Thymus (tissue), 11 donors: ENCODE data around the gene ZCCHC24. TPM values are rescaled to one million over a fixed set of nuclear protein-coding genes. Genes with fewer than 3 reads are reported as not detected.
A peak's percentile ranks its signal among the peaks of the same experiment; 100 is the strongest.
"Not testable (repeated sequence)": the region's sequence is repeated elsewhere in the genome, so short reads cannot be mapped to it uniquely, and the experiment has no call there.

Source experiments
- DNase-seq, 9 donors: peaks; one replicate each; pipeline ENCODE4 v3.0.0-alpha.2; 2013; ENCODE audit warnings: low spot score in 9 of 9, low read depth in 6 of 9, missing footprints in 1 of 9
- H3K27ac ChIP-seq, 2 donors: one replicate each; pipeline ENCODE4 v1.5.1; 2013; ENCODE audit warnings: control low read depth in 1 of 2, low read depth in 1 of 2, low read length in 1 of 2, mild to moderate bottlenecking in 1 of 2, moderate library complexity in 1 of 2
- H3K27me3 ChIP-seq, 2 donors: one replicate each; pipeline ENCODE4 v1.5.1; 2013; ENCODE audit warnings: low read length in 1 of 2; ENCODE audit not compliant: control insufficient read depth in 2 of 2, insufficient read depth in 1 of 2
- H3K36me3 ChIP-seq, 2 donors: one replicate each; pipeline ENCODE4 v1.5.1; 2013; ENCODE audit warnings: low read length in 1 of 2, mild to moderate bottlenecking in 1 of 2, moderate library complexity in 1 of 2; ENCODE audit not compliant: control insufficient read depth in 2 of 2, insufficient read depth in 2 of 2
- H3K4me1 ChIP-seq, 2 donors: one replicate each; pipeline ENCODE4 v1.5.1; 2013; ENCODE audit warnings: low read length in 2 of 2; ENCODE audit not compliant: control insufficient read depth in 2 of 2, insufficient read depth in 2 of 2
- H3K4me3 ChIP-seq, 2 donors: one replicate each; pipeline ENCODE4 v1.5.1; 2013; ENCODE audit warnings: low read length in 2 of 2, control low read depth in 1 of 2, mild to moderate bottlenecking in 1 of 2
- H3K9me3 ChIP-seq, 2 donors: one replicate each; pipeline ENCODE4 v1.5.1; 2013; ENCODE audit warnings: low read length in 1 of 2, mild to moderate bottlenecking in 1 of 2; ENCODE audit not compliant: control insufficient read depth in 2 of 2, insufficient read depth in 1 of 2
- WGBS: extraction: QIAGEN DNeasy Blood & Tissue Kit; methylation state at CpG from one replicate; pipeline ENCODE4 v1.1.7; 2013; 5-methylcytosine and 5-hydroxymethylcytosine counted together
- polyA plus RNA-seq: library from polyadenylated mRNA; stranded (reverse); fragments of 200-250 nt; gene quantifications from one replicate; pipeline ENCODE4 v1.2.3, GENCODE V29; 2013
- total RNA-seq: library from RNA; stranded (reverse); fragments of 120-200 nt; gene quantifications from one replicate; pipeline ENCODE4 v1.2.4, GENCODE V29; 2013
- donor health status: healthy.

Gene ZCCHC24
- total and polyA plus RNA-seq, 2 donors = 1.2 to 5.4 TPM

DNA sequence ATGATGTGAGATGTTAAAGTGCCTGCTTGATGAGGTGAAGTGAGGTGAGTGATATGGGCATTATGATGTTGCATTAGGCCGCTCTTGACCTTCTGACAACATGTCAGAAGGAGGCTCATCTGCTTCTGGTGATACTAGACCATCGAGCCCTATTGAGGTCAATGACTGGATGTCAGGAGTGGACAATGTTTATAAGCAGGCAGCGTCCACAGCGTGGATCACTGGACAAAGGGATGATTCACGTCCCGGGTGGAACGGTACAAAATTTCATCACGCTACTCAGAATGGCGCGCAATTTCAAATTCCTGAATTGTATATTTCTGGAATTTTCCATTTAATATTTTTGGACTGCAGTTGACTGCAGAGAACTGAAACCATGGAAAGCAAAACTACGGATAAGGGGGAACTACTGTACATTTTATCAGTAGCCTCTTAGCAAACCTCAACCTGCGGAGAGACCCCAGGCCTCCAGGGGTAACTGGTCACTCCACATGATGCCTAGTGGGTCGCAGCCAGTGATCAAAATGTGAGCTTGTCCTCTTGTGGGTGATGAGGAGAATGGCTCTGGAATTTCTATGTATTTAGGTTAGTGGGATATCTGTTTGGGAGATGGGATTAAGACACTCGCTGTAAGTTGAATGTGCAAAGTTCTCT lies 5.7 kb upstream of the ZCCHC24 start:
- H3K27ac ChIP-seq = no peak overlapping the region
- no peaks in the 10 kb centered on the region for H3K36me3 ChIP-seq
- peaks cover 0 to 6% of the 10 kb centered on the region in 2 donors for H3K4me1 ChIP-seq
- DNase-seq = no peak
- H3K27me3 ChIP-seq = peaks cover 0 to 25% of the 10 kb centered on the region in 2 donors
- WGBS = 97% methylated on average over 14 of the region's 14 CpGs
- H3K9me3 ChIP-seq = no peaks in the 10 kb centered on the region
- no peak overlapping the region for H3K4me3 ChIP-seq

DNA sequence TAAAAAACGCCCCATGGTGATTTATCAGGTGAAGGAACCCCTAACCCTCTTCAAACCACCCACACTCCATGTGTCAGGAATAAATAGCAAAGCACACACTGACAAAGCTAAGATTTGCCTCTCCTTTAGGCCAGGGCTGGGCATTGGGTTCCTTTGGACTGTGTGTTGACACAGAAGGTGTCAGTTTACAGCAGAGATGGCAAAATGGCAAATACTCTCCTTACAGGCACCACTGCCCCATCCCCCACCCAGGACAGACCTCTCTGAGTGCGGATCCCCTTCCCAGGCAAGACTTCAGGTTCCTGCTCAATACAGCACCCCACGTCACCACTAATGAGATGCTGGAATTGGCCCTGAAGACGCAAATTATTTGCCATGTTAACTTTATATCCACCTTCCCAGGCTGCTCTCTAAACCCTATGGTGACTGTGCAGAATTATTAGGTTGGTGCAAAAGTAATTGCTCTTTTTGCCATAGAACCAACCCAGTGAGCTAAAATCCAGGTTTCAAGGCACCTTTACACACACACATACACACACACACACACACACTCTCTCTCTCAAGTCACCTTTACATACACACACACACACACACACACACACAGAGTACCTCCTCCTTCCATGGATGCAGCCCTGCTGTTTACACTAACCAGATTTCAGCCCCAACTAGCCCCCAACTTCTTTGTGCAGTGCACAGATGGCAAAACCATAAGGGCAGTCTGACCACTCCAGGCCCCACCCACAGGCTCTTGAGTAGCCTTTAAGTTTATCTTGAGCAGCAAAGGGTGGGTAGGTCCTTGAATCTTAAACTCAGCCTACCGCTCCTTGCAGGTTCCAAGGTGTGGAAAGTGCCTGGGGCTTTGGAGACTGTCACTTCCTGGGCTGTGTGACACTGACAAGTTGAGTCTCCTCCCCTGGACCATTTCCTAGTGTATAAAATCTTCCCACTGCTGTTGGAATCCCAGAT lies 4.0 kb upstream of the ZCCHC24 start:
- Histone ChIP-seq H3K27ac (peak overlapping the region in 1 of 2 donors; percentile 8), H3K4me1 (peaks cover 0 to 14% of the 10 kb centered on the region in 2 donors), H3K4me3 (no peak overlapping the region), H3K27me3 (peaks cover 0 to 38% of the 10 kb centered on the region in 2 donors), H3K9me3 (no peaks in the 10 kb centered on the region), H3K36me3 (no peaks in the 10 kb centered on the region)
- DNase-seq = no peak
- 96% methylated on average over 5 of the region's 5 CpGs for WGBS

- peaks cover 3 to 46% of the 10 kb centered on the region in 2 donors for H3K27me3 ChIP-seq
- WGBS = 97% methylated on average over 2 of the region's 2 CpGs
- H3K36me3 ChIP-seq = no peaks in the 10 kb centered on the region
- no peaks in the 10 kb centered on the region for H3K9me3 ChIP-seq
- DNase-seq = no peak
- H3K4me3 ChIP-seq = no peak overlapping the region
- peaks cover 7 to 21% of the 10 kb centered on the region in 2 donors for H3K4me1 ChIP-seq
- peak overlapping the region in 1 of 2 donors; percentile 8 for H3K27ac ChIP-seq
These were observed 3.3 kb upstream of the ZCCHC24 start for GRCh38 chr10:79448732-79449049.

DNA sequence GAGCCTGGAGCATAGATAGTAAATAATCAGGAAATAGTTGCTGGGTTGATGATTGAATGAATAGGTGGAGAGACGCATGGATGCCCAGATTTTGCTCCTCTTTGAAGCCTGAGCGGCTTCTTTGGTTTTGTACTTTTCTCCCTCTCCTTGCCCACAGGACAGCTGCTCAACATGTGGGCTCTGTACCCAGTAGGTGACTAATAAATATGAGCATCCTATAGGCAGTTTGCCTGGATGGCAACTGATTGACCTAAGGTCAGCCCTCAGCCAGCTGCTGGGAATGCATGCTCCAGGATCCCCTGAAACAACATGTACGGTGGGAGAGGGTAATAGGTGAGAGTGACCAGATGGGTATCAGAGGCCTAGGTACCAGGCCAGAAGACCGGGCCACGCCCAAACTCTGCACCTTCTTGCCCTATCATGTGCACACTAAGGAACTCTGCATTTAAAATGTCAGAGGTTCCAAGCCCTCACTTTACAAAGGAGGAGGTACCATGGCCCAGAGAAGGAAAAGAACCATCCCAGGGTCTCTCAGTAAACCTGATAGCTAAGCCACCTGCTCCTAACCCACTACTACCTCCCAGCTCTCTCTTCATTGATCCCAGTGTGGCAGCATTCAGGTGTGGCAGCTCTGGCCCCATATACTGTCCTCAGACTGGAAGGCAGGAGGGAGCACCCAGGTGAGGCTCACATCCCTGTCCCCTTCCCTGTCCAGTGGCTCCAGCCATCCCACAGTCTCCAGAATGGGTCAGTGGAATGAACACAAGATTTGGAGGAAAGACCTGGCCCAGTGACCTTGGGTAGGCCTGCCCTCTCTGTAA lies 2.7 kb upstream of the ZCCHC24 start:
- Histone ChIP-seq H3K4me1 (peaks cover 11 to 27% of the 10 kb centered on the region in 2 donors), H3K27ac (no peak overlapping the region), H3K9me3 (no peaks in the 10 kb centered on the region), H3K36me3 (no peaks in the 10 kb centered on the region), H3K4me3 (no peak overlapping the region), H3K27me3 (peaks cover 4 to 51% of the 10 kb centered on the region in 2 donors)
- no peak for DNase-seq
- 96% methylated on average over 5 of the region's 5 CpGs for WGBS

GRCh38 chr10:79447249-79447648 lies 1.8 kb upstream of the ZCCHC24 start:
- H3K27ac ChIP-seq, DNase-seq, H3K9me3 ChIP-seq, H3K36me3 ChIP-seq, H3K4me3 ChIP-seq: not testable (repeated sequence)
- 95% methylated on average over 6 of the region's 6 CpGs for WGBS
- Histone ChIP-seq H3K27me3 (peaks cover 4 to 60% of the 10 kb centered on the region in 2 donors), H3K4me1 (peaks cover 11 to 27% of the 10 kb centered on the region in 2 donors)

DNA sequence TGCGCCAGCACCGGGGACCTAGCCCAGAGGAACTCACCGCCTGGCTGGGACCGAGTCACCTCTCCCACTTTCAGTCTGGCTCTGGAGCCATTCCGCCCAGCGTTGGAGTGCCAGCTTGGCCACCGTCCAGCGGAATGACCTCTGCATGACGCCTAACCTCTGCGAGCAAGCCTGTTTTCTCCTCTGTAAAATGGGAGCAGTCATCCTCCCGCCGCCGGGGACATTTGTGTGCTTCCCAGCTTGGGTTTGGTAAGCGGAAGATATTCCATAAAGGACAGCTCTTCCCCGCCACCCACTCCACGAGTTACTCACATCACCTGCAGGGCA lies 1.3 kb upstream of the ZCCHC24 start:
- WGBS = 69% methylated on average over 16 of the region's 16 CpGs
- Histone ChIP-seq H3K4me3 (peak overlapping the region in 1 of 2 donors; percentile 24), H3K36me3 (no peaks in the 10 kb centered on the region), H3K27ac (no peak overlapping the region), H3K4me1 (peaks cover 11 to 27% of the 10 kb centered on the region in 2 donors), H3K9me3 (no peaks in the 10 kb centered on the region), H3K27me3 (peaks cover 4 to 62% of the 10 kb centered on the region in 2 donors)
- no peak for DNase-seq

- peak in 5 of 9 donors; percentile 2 to 49 (median 17) for DNase-seq
- H3K27ac ChIP-seq = peak overlapping the region in 1 of 2 donors; percentile 47
- H3K27me3 ChIP-seq = peaks cover 4 to 62% of the 10 kb centered on the region in 2 donors
- peaks cover 11 to 27% of the 10 kb centered on the region in 2 donors for H3K4me1 ChIP-seq
- peak overlapping the region; percentile 24 to 75 for H3K4me3 ChIP-seq
- WGBS = 4% methylated on average over 43 of the region's 43 CpGs
- H3K9me3 ChIP-seq = no peaks in the 10 kb centered on the region
- no peaks in the 10 kb centered on the region for H3K36me3 ChIP-seq
These were observed 743 bp upstream of the ZCCHC24 start for GRCh38 chr10:79445977-79446757.
